H9 (cell line): ENCODE data around the gene BACH2. TPM values are rescaled to one million over a fixed set of nuclear protein-coding genes. Genes with fewer than 3 reads are reported as not detected.

Experiments
- DNase-seq: peaks from one replicate; pipeline ENCODE4 v3.0.0-alpha.2; 2017
- H2AFZ ChIP-seq: one replicate; pipeline ENCODE4 v1.6.1; 2013; ENCODE audit warnings: mild to moderate bottlenecking, low read length, control low read depth, moderate library complexity
- H2AK5ac ChIP-seq: 2 replicates; pipeline ENCODE4 v1.6.1; 2013; ENCODE audit warnings: low read length, control low read depth, mixed read lengths; ENCODE audit not compliant: insufficient read length
- H2BK120ac ChIP-seq: one replicate; pipeline ENCODE4 v1.6.1; 2013; ENCODE audit warnings: low read depth, mild to moderate bottlenecking, low read length, control low read depth, inconsistent platforms; ENCODE audit not compliant: poor library complexity, severe bottlenecking
- H2BK12ac ChIP-seq: 2 replicates; pipeline ENCODE4 v1.6.1; 2013; ENCODE audit warnings: low read length, control low read depth, mixed read lengths, low read depth; ENCODE audit not compliant: insufficient read length
- H2BK15ac ChIP-seq: 2 replicates; pipeline ENCODE4 v1.6.1; 2013; ENCODE audit warnings: low read depth, low read length, control low read depth
- H2BK20ac ChIP-seq: one replicate; pipeline ENCODE4 v1.6.1; 2013; ENCODE audit warnings: low read depth, mild to moderate bottlenecking, low read length, control low read depth, inconsistent platforms; ENCODE audit not compliant: poor library complexity, severe bottlenecking
- H2BK5ac ChIP-seq: 2 replicates; pipeline ENCODE4 v1.6.1; 2013; ENCODE audit warnings: low read length, control low read depth, mixed read lengths; ENCODE audit not compliant: insufficient read length
- H3K14ac ChIP-seq: 2 replicates; pipeline ENCODE4 v1.6.1; 2013; ENCODE audit warnings: low read length, control low read depth; ENCODE audit not compliant: insufficient read depth
- H3K18ac ChIP-seq: 2 replicates; pipeline ENCODE4 v1.6.1; 2013; ENCODE audit warnings: low read depth, mild to moderate bottlenecking, mixed read lengths, low read length, control low read depth; ENCODE audit not compliant: insufficient read length
- H3K23ac ChIP-seq: 2 replicates; pipeline ENCODE4 v1.6.1; 2013; ENCODE audit warnings: low read length, control low read depth, mixed read lengths, low read depth; ENCODE audit not compliant: insufficient read length
- H3K23me2 ChIP-seq: 2 replicates; pipeline ENCODE4 v1.6.1; 2013; ENCODE audit warnings: low read depth, mild to moderate bottlenecking, mixed read lengths, low read length, control low read depth; ENCODE audit not compliant: insufficient read length, poor library complexity, severe bottlenecking
- H3K27ac ChIP-seq: 2 replicates; pipeline ENCODE4 v1.5.1; 2013; ENCODE audit warnings: low read length, control low read depth, mixed read lengths, low read depth; ENCODE audit not compliant: insufficient read length
- H3K27me3 ChIP-seq: 2 replicates; pipeline ENCODE4 v1.6.1; 2013; ENCODE audit warnings: low read length, control low read depth, inconsistent platforms; ENCODE audit not compliant: insufficient read depth
- H3K4ac ChIP-seq: 2 replicates; pipeline ENCODE4 v1.6.1; 2013; ENCODE audit warnings: low read depth, mild to moderate bottlenecking, control low read depth, inconsistent platforms, low read length, moderate library complexity
- H3K4me1 ChIP-seq: 2 replicates; pipeline ENCODE4 v1.6.1; 2013; ENCODE audit warnings: low read length, control low read depth, inconsistent platforms; ENCODE audit not compliant: insufficient read depth
- H3K4me2 ChIP-seq: 2 replicates; pipeline ENCODE4 v1.6.1; 2013; ENCODE audit warnings: low read length, control low read depth, mixed read lengths; ENCODE audit not compliant: insufficient read length, insufficient read depth
- H3K56ac ChIP-seq: 2 replicates; pipeline ENCODE4 v1.6.1; 2013; ENCODE audit warnings: low read depth, mild to moderate bottlenecking, mixed read lengths, low read length, control low read depth; ENCODE audit not compliant: insufficient read length
- H3K79me1 ChIP-seq: 2 replicates; pipeline ENCODE4 v1.6.1; 2013; ENCODE audit warnings: low read depth, mild to moderate bottlenecking, moderate library complexity, low read length, control low read depth, inconsistent platforms; ENCODE audit not compliant: insufficient read depth, poor library complexity, severe bottlenecking
- H3K79me2 ChIP-seq: 2 replicates; pipeline ENCODE4 v1.6.1; 2013; ENCODE audit warnings: low read length, control low read depth, inconsistent platforms; ENCODE audit not compliant: insufficient read depth
- H3K9ac ChIP-seq: 2 replicates; pipeline ENCODE4 v1.6.1; 2013; ENCODE audit warnings: low read length, control low read depth, mixed read lengths; ENCODE audit not compliant: insufficient read length; ENCODE audit errors: extremely low read depth
- H3K9me3 ChIP-seq: one replicate; pipeline ENCODE4 v1.6.1; 2013; ENCODE audit warnings: low read depth, low read length, inconsistent platforms; ENCODE audit not compliant: control insufficient read depth
- H3T11ph ChIP-seq: one replicate; pipeline ENCODE4 v1.6.1; 2013; ENCODE audit warnings: mild to moderate bottlenecking, low read length, control low read depth, inconsistent platforms
- H4K20me1 ChIP-seq: one replicate; pipeline ENCODE4 v1.6.1; 2013; ENCODE audit not compliant: control insufficient read depth, insufficient read length, insufficient read depth
- H4K5ac ChIP-seq: 2 replicates; pipeline ENCODE4 v1.6.1; 2013; ENCODE audit warnings: low read depth, mild to moderate bottlenecking, mixed read lengths, low read length, control low read depth; ENCODE audit not compliant: insufficient read length
- H4K8ac ChIP-seq: replicated peaks from 2 replicates; pipeline ENCODE4 v1.6.1; 2013; ENCODE audit warnings: low read length, control low read depth, mixed read lengths, low read depth; ENCODE audit not compliant: insufficient read length
- H4K91ac ChIP-seq: 2 replicates; pipeline ENCODE4 v1.6.1; 2013; ENCODE audit warnings: low read depth, mild to moderate bottlenecking, moderate library complexity, mixed read lengths, low read length, control low read depth; ENCODE audit not compliant: insufficient read length
- H3K27ac Mint-ChIP-seq, 3 experiments: 2 replicates in 2 of 3; 3 replicates in 1 of 3; pipeline ENCODE4 v1.8.0; 2020 to 2021; ENCODE audit warnings: mixed read lengths in 3 of 3, mild to moderate bottlenecking in 1 of 3, moderate library complexity in 1 of 3
- H3K27me3 Mint-ChIP-seq: 2 replicates; pipeline ENCODE4 v1.8.0; 2021; ENCODE audit warnings: low read depth, mild to moderate bottlenecking, moderate library complexity, mixed read lengths
- H3K36me3 Mint-ChIP-seq, 3 experiments: 2 replicates in 2 of 3; 3 replicates in 1 of 3; pipeline ENCODE4 v1.8.0; 2020 to 2021; ENCODE audit warnings: low read depth in 3 of 3, mixed read lengths in 3 of 3; ENCODE audit not compliant: insufficient read depth in 1 of 3
- H3K4me1 Mint-ChIP-seq, 2 experiments: 2 replicates each; pipeline ENCODE4 v1.8.0; 2020; ENCODE audit warnings: mixed read lengths in 2 of 2
- H3K4me3 Mint-ChIP-seq, 2 experiments: 2 replicates in 1 of 2; 3 replicates in 1 of 2; pipeline ENCODE4 v1.8.0; 2020 to 2021; ENCODE audit warnings: mild to moderate bottlenecking in 2 of 2, mixed read lengths in 2 of 2, moderate library complexity in 1 of 2
- H3K9me3 Mint-ChIP-seq, 2 experiments: 2 replicates in 1 of 2; 3 replicates in 1 of 2; pipeline ENCODE4 v1.8.0; 2020; ENCODE audit warnings: mild to moderate bottlenecking in 2 of 2, mixed read lengths in 2 of 2, moderate library complexity in 1 of 2
- WGBS: extraction: QIAGEN DNeasy Blood & Tissue Kit; methylation state at CpG from one replicate; pipeline ENCODE4 v1.1.7; 2013; ENCODE audit warnings: missing lambda C conversion rate, low lambda C conversion rate, mixed read lengths; ENCODE audit not compliant: insufficient read length; ENCODE audit errors: extremely low coverage; 5-methylcytosine and 5-hydroxymethylcytosine counted together
- total RNA-seq: library from RNA; stranded (reverse); gene quantifications from 2 replicates; pipeline ENCODE4 v1.2.1, GENCODE V29; 2021
- TF ChIP-seq, protein P1 (sequence below): fragments of 200-600 bp; sonication (generic); conservative IDR thresholded peaks from 3 replicates; pipeline ENCODE4 v1.8.0; 2021; ENCODE audit warnings: antibody characterized with exemption, mild to moderate bottlenecking

BACH2 gene
- total RNA-seq, 1 experiment from 2014 or later = 2.0 TPM

DNA sequence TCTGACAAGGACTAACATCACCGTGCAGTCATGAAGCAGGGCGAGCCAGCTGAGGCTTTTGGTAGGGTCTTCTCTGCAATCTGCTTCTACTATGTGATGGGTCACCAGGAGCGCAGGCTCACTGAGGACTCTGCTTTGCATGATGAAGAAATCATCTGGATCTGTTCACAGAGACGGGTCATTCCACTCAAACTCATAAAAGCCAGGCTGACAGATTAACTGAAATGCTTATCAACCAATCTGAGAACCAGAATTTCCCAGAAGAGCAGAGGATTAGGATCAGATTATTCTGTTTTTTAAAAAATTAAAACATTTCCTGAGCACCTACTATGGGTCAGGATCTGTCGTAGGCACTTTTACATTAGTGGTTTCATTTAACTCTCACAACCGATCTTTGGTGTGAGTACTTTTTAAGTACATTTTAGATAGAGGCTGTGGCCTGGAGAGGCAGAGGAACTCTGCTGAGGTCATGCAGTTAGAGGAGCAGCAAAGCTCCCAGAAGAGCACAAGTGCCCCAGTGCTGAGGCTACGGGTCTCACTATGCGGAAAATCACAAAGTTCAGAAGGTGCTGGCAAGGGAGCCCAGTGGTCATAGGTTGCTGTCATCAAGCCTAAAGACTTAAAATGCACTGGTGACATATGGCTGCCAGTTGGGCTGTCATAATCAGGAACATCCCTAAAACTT is 109.1 kb downstream of the BACH2 start:
- no CpG with 5 or more reads among the region's 8 CpGs for WGBS
- no peak overlapping the region for H3K14ac ChIP-seq
- H3K27ac ChIP-seq = no peak overlapping the region
- H2BK15ac ChIP-seq = no peak overlapping the region
- Mint-ChIP-seq H3K27me3 (no peaks in the 10 kb centered on the region), H3K27ac (no peak overlapping the region; a peak in 1 of 7 replicates), H3K36me3 (no peaks in the 10 kb centered on the region; a peak in 1 of 7 replicates), H3K4me1 (peaks cover 6% of the 10 kb centered on the region in 2 experiments), H3K9me3 (no peaks in the 10 kb centered on the region), H3K4me3 (no peak overlapping the region)
- H3K23ac ChIP-seq = no peak overlapping the region
- no peak overlapping the region for H2AK5ac ChIP-seq
- H4K20me1 ChIP-seq = no peaks in the 10 kb centered on the region
- no peak overlapping the region for H3K4ac ChIP-seq
- H3K79me1 ChIP-seq = no peaks in the 10 kb centered on the region
- no peaks in the 10 kb centered on the region for H3K4me1 ChIP-seq
- no peak overlapping the region for H2BK12ac ChIP-seq
- H3K56ac ChIP-seq = no peak overlapping the region
- H4K8ac ChIP-seq = no peak overlapping the region
- no peak overlapping the region for H3T11ph ChIP-seq
- H4K5ac ChIP-seq = no peak overlapping the region
- H3K79me2 ChIP-seq = no peaks in the 10 kb centered on the region
- TF ChIP-seq, protein P1, sequence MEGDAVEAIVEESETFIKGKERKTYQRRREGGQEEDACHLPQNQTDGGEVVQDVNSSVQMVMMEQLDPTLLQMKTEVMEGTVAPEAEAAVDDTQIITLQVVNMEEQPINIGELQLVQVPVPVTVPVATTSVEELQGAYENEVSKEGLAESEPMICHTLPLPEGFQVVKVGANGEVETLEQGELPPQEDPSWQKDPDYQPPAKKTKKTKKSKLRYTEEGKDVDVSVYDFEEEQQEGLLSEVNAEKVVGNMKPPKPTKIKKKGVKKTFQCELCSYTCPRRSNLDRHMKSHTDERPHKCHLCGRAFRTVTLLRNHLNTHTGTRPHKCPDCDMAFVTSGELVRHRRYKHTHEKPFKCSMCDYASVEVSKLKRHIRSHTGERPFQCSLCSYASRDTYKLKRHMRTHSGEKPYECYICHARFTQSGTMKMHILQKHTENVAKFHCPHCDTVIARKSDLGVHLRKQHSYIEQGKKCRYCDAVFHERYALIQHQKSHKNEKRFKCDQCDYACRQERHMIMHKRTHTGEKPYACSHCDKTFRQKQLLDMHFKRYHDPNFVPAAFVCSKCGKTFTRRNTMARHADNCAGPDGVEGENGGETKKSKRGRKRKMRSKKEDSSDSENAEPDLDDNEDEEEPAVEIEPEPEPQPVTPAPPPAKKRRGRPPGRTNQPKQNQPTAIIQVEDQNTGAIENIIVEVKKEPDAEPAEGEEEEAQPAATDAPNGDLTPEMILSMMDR = no peak
- no peaks in the 10 kb centered on the region for H3K27me3 ChIP-seq
- no peak overlapping the region for H4K91ac ChIP-seq
- no peak for DNase-seq
- H2AFZ ChIP-seq = no peak overlapping the region
- H3K23me2 ChIP-seq = no peaks in the 10 kb centered on the region
- H2BK5ac ChIP-seq = no peak overlapping the region
- no peak overlapping the region for H3K18ac ChIP-seq
- no peak overlapping the region for H3K9ac ChIP-seq
- H2BK120ac ChIP-seq = no peak overlapping the region
- no peaks in the 10 kb centered on the region for H3K9me3 ChIP-seq
- H2BK20ac ChIP-seq = no peak overlapping the region
- H3K4me2 ChIP-seq = no peak overlapping the region
